HTR-8/SVneo (cell line): ENCODE measurements around the gene PAQR4.
"Not testable (repeated sequence)": the region's sequence is repeated elsewhere in the genome, so short reads cannot be mapped to it uniquely, and the experiment has no call there.

Experiments
- DNase-seq: peaks from one replicate; pipeline ENCODE4 v3.0.0; 2011; ENCODE audit warnings: low spot score, mixed read lengths; ENCODE audit not compliant: insufficient read length
- FAIRE-seq: peaks from 2 replicates; lab custom pipeline; 2011; peaks lifted over from hg19 to GRCh38; lab: Jason Lieb, UNC

The PAQR4 gene

GRCh38 chr16:2942045-2942444 is 27.1 kb upstream of the PAQR4 start:
- FAIRE-seq (no peak), DNase-seq (no peak)

- DNase-seq, FAIRE-seq: not testable (repeated sequence)
These were observed 25.4 kb upstream of the PAQR4 start for GRCh38 chr16:2943716-2944115.

- FAIRE-seq (no peak), DNase-seq (no peak)
These were observed 22.5 kb upstream of the PAQR4 start for GRCh38 chr16:2946649-2947048.

GRCh38 chr16:2948807-2949704 is 20.1 kb upstream of the PAQR4 start:
- FAIRE-seq: no peak
- DNase-seq: no peak

- DNase-seq (no peak), FAIRE-seq (no peak)
These were observed 19.3 kb upstream of the PAQR4 start for GRCh38 chr16:2949705-2950352.

- DNase-seq (no peak), FAIRE-seq (no peak)
These were observed 18.8 kb upstream of the PAQR4 start for GRCh38 chr16:2950353-2950724.

- FAIRE-seq: no peak
- no peak for DNase-seq
These were observed 18.4 kb upstream of the PAQR4 start for GRCh38 chr16:2950773-2951172.

GRCh38 chr16:2952679-2953078 is 16.5 kb upstream of the PAQR4 start:
- no peak for DNase-seq

GRCh38 chr16:2953706-2954627 is 15.2 kb upstream of the PAQR4 start:
- no peak for FAIRE-seq
- no peak for DNase-seq

More at GRCh38 chr16:2952679-2953078, 16.5 kb upstream of the PAQR4 start:
- no peak for FAIRE-seq

- no peak for DNase-seq
- no peak for FAIRE-seq
These were observed 14.3 kb upstream of the PAQR4 start for GRCh38 chr16:2954656-2955381.

GRCh38 chr16:2955438-2955778 is 13.7 kb upstream of the PAQR4 start:
- DNase-seq (no peak), FAIRE-seq (no peak)

- FAIRE-seq: no peak
- DNase-seq: no peak
These were observed 13.2 kb upstream of the PAQR4 start for GRCh38 chr16:2955779-2956578.

- DNase-seq (no peak), FAIRE-seq (no peak)
These were observed 12.6 kb upstream of the PAQR4 start for GRCh38 chr16:2956579-2956956.

- DNase-seq (no peak), FAIRE-seq (no peak)
These were observed 9.9 kb upstream of the PAQR4 start for GRCh38 chr16:2959206-2959605.

GRCh38 chr16:2960183-2961010 is 8.8 kb upstream of the PAQR4 start:
- DNase-seq (no peak), FAIRE-seq (no peak)

GRCh38 chr16:2962334-2963073 is 6.6 kb upstream of the PAQR4 start:
- FAIRE-seq (no peak), DNase-seq (no peak)

- no peak for FAIRE-seq
These were observed 6.0 kb upstream of the PAQR4 start for GRCh38 chr16:2963074-2963722.

More at GRCh38 chr16:2963074-2963722, 6.0 kb upstream of the PAQR4 start:
- no peak for DNase-seq
